ENCODE data around the gene PPFIBP1.

Gene PPFIBP1

GRCh38 chr12:27674989-27675388 is 151.0 kb downstream of the PPFIBP1 start:
- peak; percentile 34 for DNase-seq

- no peak for DNase-seq
Measured at GRCh38 chr12:27680619-27681018, 156.6 kb downstream of the PPFIBP1 start.

- DNase-seq: no peak
Measured at GRCh38 chr12:27682534-27682933, 158.5 kb downstream of the PPFIBP1 start.

- no peak for DNase-seq
Measured at GRCh38 chr12:27685274-27685673, 161.3 kb downstream of the PPFIBP1 start.

- DNase-seq: no peak
Measured at GRCh38 chr12:27686147-27686546, 162.1 kb downstream of the PPFIBP1 start.

- no peak for DNase-seq
Measured at GRCh38 chr12:27688671-27689070, 164.7 kb downstream of the PPFIBP1 start.

- DNase-seq: no peak
Measured at GRCh38 chr12:27689558-27690180, 165.7 kb downstream of the PPFIBP1 start.

GRCh38 chr12:27693403-27693802 is 169.4 kb downstream of the PPFIBP1 start:
- DNase-seq: no peak

- DNase-seq: no peak
Measured at GRCh38 chr12:27695556-27696292, 171.7 kb downstream of the PPFIBP1 start.

GRCh38 chr12:27696293-27696652 is 172.3 kb downstream of the PPFIBP1 start, which contains the start of gene REP15:
TSS of gene REP15 (plus strand) at chr12:27696447. CDS start at chr12:27696563, 116 bp downstream.
- DNase-seq: no peak

- no peak for DNase-seq
Measured at GRCh38 chr12:27696864-27697564, 173.0 kb downstream of the PPFIBP1 start.

GRCh38 chr12:27703720-27704452 is 179.9 kb downstream of the PPFIBP1 start:
- DNase-seq: peak; percentile 89

- peak; percentile 46 for DNase-seq
Measured at GRCh38 chr12:27705263-27705662, 181.3 kb downstream of the PPFIBP1 start.

GRCh38 chr12:27707216-27707615 is 183.2 kb downstream of the PPFIBP1 start:
- no peak for DNase-seq

- DNase-seq: no peak
Measured at GRCh38 chr12:27709212-27709931, 185.4 kb downstream of the PPFIBP1 start.

GRCh38 chr12:27709932-27710591 is 186.1 kb downstream of the PPFIBP1 start:
- DNase-seq: peak; percentile 66

- peak; percentile 92 for DNase-seq
Measured at GRCh38 chr12:27710592-27711316, 186.7 kb downstream of the PPFIBP1 start, which contains the start of gene MRPS35. TSS of gene MRPS35 (plus strand) at chr12:27710832. CDS start at chr12:27710844, 12 bp downstream.

- DNase-seq: peak; percentile 60
Measured at GRCh38 chr12:27711317-27711682, 187.3 kb downstream of the PPFIBP1 start.

GRCh38 chr12:27711967-27712366 is 188.0 kb downstream of the PPFIBP1 start:
- DNase-seq: no peak

GRCh38 chr12:27723212-27723611 is 199.2 kb downstream of the PPFIBP1 start:
- no peak for DNase-seq

- no peak for DNase-seq
Measured at GRCh38 chr12:27730097-27730588, 206.1 kb downstream of the PPFIBP1 start.

Measured in NCI-H82 (cell line).